ENCODE results near the gene VAV2.
"Not testable (repeated sequence)": the region's sequence is repeated elsewhere in the genome, so short reads cannot be mapped to it uniquely, and the experiment has no call there.

The VAV2 gene

GRCh38 chr9:133968428-133968827 lies 23.7 kb downstream of the VAV2 start:
- DNase-seq = no peak

- no peak for DNase-seq
Observed at GRCh38 chr9:133967024-133967741, 24.9 kb downstream of the VAV2 start.

DNA sequence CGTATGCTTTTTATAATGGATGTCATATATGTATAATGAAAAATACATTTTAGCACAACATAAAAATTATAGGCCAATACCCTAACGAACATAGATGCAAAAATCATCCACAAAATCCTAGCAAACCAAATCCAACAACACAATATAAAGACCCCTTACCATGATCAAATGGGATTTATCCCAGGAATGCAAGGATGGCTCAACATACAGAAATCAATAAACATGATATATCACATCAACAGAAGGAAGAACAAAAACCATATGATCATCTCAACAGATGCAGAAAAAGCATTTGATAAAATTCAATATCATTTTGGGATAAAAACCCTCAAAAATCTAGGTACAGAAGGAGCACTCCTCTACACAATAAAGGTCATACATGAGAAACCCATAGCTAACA lies 27.7 kb downstream of the VAV2 start:
- no peak for DNase-seq

GRCh38 chr9:133963166-133963565 lies 29.0 kb downstream of the VAV2 start:
- no peak for DNase-seq

DNA sequence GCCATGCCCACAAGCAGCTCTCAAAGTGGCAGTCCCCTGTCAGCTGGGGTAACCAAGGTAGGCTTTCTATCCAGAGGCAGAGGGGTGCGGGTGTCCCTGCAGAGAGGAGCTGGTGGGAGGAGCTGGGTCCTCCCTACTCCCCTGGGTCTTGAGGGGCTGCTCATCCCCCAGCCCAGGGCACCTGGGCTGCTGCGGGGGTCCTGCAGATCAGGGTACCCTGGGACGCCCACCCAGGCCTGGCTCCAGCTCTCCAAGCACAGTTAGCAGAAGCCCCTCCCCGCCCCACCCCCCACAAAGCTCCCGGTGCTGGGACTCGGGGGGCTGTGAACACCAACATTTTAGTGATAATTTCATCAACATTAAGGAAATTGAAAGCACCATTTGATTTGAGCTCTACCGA lies 29.8 kb downstream of the VAV2 start:
- no peak for DNase-seq

- no peak for DNase-seq
Observed at GRCh38 chr9:133961226-133962165, 30.6 kb downstream of the VAV2 start.

DNA sequence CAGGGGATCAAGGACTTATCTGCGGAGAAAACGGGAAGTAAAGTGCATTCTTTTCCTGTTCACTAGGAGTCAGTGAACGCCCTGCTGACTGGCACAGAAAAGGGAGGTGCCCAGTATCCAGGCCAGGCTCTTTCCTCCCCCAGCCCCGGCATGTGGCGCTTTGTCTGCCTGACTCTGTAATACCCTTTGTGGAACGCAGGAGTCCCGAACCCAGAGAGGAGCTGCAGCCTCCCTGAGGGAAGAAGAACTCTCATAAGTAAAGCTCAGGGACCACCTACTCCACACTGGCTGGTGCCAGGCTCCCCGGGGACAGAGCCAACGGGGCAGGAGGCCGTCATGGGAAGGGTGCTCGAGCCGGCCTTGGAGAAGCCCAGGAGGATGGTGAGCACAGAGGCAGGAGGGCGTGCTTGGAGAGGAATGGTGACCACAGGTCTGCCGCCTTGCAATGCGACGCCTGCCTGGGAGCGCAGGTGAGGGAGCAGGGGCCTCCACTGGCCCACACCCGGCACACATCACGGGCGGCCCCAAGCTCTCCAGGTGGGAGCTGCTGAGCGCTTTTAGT lies 31.5 kb downstream of the VAV2 start:
- no peak for DNase-seq

DNA sequence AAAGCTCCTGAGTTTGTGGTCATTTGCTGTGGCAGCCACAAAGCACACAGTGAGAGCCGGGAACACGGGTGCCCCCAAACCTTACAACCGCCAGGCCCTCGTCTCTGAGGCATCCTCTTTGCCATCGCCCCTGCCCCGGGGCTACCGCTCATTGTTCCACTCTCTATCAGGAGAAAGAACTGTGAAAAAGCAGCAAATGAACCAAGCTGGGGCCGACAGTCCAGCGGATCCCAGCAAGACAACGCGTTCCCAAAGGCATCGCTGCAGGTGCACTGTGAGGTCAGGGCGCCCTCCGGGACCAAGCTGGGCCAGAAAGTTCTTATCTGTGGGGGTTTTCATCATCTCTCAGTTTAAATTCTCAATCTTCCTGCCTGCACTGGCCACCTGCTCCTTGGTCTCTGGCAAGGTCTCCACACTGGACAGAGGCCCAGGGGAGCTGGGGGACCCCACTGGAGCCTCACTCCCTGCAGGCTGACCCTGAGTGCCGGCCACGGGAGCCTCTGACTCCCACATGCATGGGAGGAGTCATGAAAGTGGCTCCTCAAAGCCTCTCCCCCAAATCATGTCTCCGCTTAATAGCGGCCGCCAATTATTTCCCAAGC lies 32.1 kb downstream of the VAV2 start:
- no peak for DNase-seq

DNA sequence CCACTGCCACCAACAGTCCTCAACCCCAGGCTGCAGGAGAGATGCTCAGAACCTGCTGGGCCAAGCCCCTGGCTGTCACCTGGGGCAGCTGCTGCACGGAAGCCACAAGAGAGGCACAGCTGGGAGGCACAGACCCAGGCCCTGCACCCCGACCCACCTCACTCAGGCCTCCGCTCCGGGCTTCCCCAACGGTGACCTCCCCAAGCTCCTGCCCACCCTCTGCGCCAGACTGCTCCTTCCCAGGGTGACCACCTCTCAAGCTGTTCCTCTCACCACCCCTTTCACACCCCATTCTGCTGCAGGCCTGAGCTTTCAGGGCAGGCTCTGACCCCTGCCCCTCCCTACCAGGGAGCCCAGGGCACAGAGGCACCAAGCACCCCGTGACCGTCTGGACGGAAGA lies 33.0 kb downstream of the VAV2 start:
- no peak for DNase-seq

DNA sequence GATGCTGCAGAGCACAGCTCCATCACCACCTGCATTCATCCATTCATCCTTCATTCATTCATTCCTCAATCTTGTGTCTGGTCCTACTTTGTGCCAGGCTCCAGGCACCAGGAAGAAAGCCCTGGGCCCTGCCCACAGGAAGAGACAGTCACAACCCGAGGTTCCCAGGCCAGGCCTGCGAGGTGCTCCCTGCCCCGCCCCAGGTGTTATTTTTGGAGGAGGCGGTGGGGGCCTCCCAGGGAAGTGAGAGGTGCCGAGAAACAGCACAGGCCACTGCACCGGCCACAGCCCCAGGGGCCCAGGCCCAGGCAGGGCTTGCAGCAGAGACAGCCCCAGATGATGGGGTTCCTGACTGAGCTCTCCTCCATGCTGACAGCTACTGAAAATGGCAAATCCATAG lies 33.4 kb downstream of the VAV2 start:
- no peak for DNase-seq

DNA sequence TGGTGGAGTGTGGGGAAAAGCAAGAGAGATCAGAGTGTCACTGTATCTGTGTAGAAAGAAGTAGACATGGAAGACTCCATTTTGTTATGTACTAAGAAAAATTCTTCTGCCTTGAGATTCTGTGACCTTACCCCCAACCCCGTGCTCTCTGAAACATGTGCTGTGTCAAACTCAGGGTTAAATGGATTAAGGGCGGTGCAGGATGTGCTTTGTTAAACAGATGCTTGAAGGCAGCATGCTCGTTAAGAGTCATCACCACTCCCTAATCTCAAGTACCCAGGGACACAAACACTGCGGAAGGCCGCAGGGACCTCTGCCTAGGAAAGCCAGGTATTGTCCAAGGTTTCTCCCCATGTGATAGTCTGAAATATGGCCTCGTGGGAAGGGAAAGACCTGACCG lies 34.4 kb downstream of the VAV2 start:
- not testable (repeated sequence) for DNase-seq

DNA sequence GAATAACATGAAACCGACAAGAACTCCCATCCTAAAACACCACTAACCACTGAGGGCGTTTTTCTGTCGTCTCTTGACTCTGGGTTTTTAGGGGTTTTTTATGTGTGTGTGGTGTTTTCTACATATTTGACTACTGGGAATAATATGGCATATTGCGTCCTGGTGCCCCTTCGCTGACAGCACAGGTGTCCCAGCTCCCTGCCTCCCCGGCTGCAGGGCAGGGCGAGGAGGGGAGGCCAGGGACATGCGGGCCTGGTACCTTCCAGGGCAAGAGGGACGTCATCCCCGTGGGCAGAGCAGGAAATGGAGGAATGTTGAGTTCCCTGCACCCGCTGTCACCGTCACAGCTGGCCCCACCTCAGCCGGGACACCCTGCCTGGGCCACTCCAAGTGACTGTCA lies 34.8 kb downstream of the VAV2 start:
- DNase-seq = no peak

DNA sequence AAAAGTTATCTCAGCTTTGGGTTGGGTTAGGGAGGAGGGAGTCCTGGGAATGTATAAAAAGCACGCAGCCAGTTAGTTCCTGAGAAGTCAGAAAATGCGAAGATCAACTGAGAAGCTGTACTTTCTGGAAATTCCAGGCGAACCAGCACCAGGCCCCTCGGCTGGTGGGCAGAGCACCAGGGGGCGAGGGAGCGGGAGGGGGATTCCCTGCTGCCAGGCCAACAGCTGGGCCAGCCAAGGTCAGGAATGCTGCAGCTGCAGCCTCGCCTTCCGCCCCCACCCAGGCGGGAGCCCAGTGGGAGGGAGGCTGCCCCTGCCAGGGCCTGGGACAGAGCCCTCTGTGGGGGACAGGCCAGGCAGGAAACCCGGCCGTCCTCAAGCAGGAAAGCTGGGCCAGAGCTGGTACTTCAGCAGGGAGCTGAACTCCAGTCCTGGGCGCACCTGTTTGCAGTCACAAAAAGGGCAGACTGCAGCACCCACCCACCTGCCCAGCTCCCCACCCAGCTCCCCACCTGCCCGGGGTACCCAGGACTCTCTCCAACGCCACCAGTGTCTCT lies 35.5 kb downstream of the VAV2 start:
- no peak for DNase-seq

- DNase-seq = no peak
Observed at GRCh38 chr9:133955821-133956411, 36.2 kb downstream of the VAV2 start.

GRCh38 chr9:133954862-133955529 lies 37.1 kb downstream of the VAV2 start:
- no peak for DNase-seq

DNA sequence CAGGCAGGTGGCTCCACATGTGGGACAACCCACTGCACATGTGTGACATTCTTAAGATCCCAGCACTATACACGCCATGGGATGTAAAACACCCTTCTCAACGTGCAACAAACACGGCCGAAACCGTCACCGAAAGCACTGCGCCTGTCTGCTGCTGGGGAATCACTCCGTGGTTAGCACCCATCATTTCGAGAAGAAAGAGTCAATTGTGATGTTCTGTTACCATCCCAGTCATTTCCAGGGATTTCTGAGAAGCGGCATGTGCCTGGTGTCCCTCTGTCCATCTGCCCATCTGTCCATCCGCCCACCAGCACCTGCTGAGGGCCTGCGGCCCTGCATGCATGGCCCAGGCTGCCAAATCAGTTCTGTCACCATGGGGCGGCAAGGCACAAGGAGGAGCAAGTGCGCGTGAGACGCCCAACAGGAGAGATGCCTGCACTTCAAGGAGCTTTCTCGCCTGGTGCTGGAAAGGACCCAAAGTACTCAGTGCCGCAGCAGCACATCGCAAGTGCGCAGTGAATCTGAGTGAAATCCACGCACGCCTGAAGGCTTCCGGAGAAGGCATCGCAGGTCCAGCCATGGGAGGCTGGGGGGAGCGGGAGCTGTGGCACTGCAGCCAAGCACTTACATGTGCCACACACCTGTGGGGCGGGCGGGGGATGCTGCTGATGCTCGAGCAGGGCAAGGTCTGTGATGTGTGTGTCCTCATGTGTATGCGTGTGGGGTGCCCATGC lies 38.0 kb downstream of the VAV2 start:
- no peak for DNase-seq

GRCh38 chr9:133953621-133953975 lies 38.5 kb downstream of the VAV2 start:
- DNase-seq = no peak

DNA sequence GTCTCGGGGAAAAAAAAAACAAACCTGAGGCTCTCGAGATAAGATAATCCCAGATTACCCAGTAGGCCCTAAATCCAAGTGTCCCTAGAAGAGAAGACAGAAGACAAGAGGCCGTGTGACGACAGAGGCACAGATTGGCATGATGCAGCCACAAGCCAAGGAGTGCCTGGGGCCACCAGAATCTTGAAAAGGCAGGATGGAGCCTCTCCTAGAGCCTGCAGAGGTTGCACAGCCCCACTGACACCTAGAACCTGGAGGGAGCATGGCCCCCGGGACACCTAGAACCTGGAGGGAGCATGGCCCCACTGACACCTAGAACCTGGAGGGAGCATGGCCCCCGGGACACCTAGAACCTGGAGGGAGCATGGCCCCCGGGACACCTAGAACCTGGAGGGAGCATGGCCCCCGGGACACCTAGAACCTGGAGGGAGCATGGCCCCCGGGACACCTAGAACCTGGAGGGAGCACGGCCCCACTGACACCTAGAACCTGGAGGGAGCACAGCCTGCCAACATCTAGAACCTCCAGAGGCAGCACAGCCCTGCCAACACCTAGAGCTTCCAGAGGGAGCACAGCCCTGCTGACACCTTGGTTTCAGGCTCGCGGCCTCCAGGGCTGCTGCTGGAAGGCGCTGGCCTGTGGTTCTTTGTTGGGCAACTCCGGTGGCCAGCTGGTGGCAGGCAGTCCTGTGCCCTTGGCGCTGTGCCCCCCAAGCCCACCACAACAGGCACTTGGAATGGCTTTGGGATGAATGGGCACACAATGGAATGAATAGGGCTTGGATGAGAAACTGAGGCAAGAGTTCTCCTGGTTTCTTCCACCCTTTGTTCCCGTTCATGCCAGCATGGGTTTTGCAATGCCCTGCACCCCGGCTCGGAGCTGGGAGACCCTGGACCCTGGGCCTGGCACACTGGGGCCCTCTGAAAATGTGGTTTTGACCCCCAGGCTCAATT lies 39.2 kb downstream of the VAV2 start:
- DNase-seq = no peak

- DNase-seq = no peak
Observed at GRCh38 chr9:133951265-133951664, 40.9 kb downstream of the VAV2 start.

- DNase-seq = no peak
Observed at GRCh38 chr9:133950629-133951111, 41.5 kb downstream of the VAV2 start.
